B cell (primary cell): ENCODE measurements around the gene RCSD1. TPM values are rescaled to one million over a fixed set of nuclear protein-coding genes. Genes with fewer than 3 reads are reported as not detected.

Source experiments
- ATAC-seq: fragments of 200-7000 bp; cut with Tn5 transposase; one replicate; pipeline ENCODE4 v1.10.0; 2021; ENCODE audit warnings: low read depth, mild to moderate bottlenecking, moderate number of reproducible peaks, moderate library complexity
- CTCF ChIA-PET: fragments of 350-600 bp; sonication (Branson Sonifier 250); formaldehyde crosslinking; loops from one replicate; lab custom pipeline; 2021; ENCODE audit warnings: antibody characterized with exemption, inconsistent platforms; lab: Charles Lee
- POLR2A ChIA-PET: fragments of 350-600 bp; sonication (Branson Sonifier 250); formaldehyde crosslinking; loops from one replicate; lab custom pipeline; 2021; ENCODE audit warnings: antibody characterized with exemption; lab: Charles Lee
- DNase-seq: peaks from one replicate; pipeline ENCODE4 v3.0.0; 2013
- H2AFZ ChIP-seq: 2 replicates; pipeline ENCODE4 v1.6.1; 2012; ENCODE audit warnings: mild to moderate bottlenecking, low read depth, low read length; ENCODE audit not compliant: insufficient read depth, poor library complexity, severe bottlenecking
- H3K27ac ChIP-seq, 2 donors: 1 replicate in 1 of 2; 2 replicates in 1 of 2; pipeline ENCODE4 v1.5.1; 2012 to 2013; ENCODE audit warnings: low read length in 2 of 2, mild to moderate bottlenecking in 2 of 2, moderate library complexity in 1 of 2
- H3K27me3 ChIP-seq, 4 experiments: fragments of 200-600 bp in 1 of 4; sonication (generic) in 1 of 4; replicated peaks in 1 of 4; 1 replicate in 2 of 4; 2 replicates in 2 of 4; pipeline versions ENCODE4 v1.6.1 to v1.7.0; 2013 to 2016; ENCODE audit warnings: low read length in 3 of 4, mild to moderate bottlenecking in 2 of 4, mixed read lengths in 1 of 4, moderate library complexity in 1 of 4; ENCODE audit not compliant: insufficient read depth in 4 of 4, control insufficient read depth in 3 of 4; ENCODE audit errors: control extremely low read depth in 1 of 4
- H3K36me3 ChIP-seq, 2 experiments: replicated peaks in 1 of 2; 1 replicate in 1 of 2; 2 replicates in 1 of 2; pipeline versions ENCODE4 v1.6.1 to v1.7.1; 2013; ENCODE audit warnings: low read length in 1 of 2; ENCODE audit not compliant: insufficient read depth in 2 of 2, control insufficient read depth in 1 of 2; ENCODE audit errors: control extremely low read depth in 1 of 2, extremely low read depth in 1 of 2
- H3K4me1 ChIP-seq, 2 donors: fragments of 200-600 bp in 1 of 2; sonication (generic) in 1 of 2; 1 replicate in 1 of 2; 2 replicates in 1 of 2; pipeline versions ENCODE4 v1.5.1 to v1.6.1; 2013 to 2017; ENCODE audit warnings: low read length in 2 of 2; ENCODE audit not compliant: control insufficient read depth in 2 of 2, insufficient read depth in 2 of 2
- H3K4me2 ChIP-seq: replicated peaks from 2 replicates; pipeline ENCODE3; 2012; ENCODE audit warnings: mild to moderate bottlenecking, low read depth, low read length; ENCODE audit not compliant: poor library complexity, severe bottlenecking
- H3K4me3 ChIP-seq, 5 experiments: fragments of 200-600 bp in 1 of 5; sonication (generic) in 1 of 5; 1 replicate in 3 of 5; 2 replicates in 2 of 5; pipeline versions ENCODE4 v1.5.1 to v1.7.0; 2011 to 2016; ENCODE audit warnings: low read length in 4 of 5, mild to moderate bottlenecking in 4 of 5, low read depth in 2 of 5, control low read depth in 1 of 5, moderate library complexity in 1 of 5; ENCODE audit not compliant: insufficient read depth in 1 of 5; ENCODE audit errors: control extremely low read depth in 1 of 5, extremely low read depth in 1 of 5
- H3K79me2 ChIP-seq: fragments of 200-600 bp; sonication (generic); one replicate; pipeline ENCODE4 v1.6.0; 2016; ENCODE audit warnings: low read length; ENCODE audit not compliant: control insufficient read depth, insufficient read depth
- H3K9ac ChIP-seq: fragments of 200-600 bp; sonication (generic); 2 replicates; pipeline ENCODE4 v1.6.1; 2017; ENCODE audit warnings: mild to moderate bottlenecking, low read length, moderate library complexity
- H3K9me3 ChIP-seq, 3 donors: one replicate each; pipeline versions ENCODE4 v1.6.1 to v1.7.1; 2013; ENCODE audit warnings: low read length in 2 of 3; ENCODE audit not compliant: control insufficient read depth in 2 of 3, insufficient read depth in 1 of 3; ENCODE audit errors: control extremely low read depth in 1 of 3
- H4K20me1 ChIP-seq: 2 replicates; pipeline ENCODE4 v1.6.0; 2012; ENCODE audit warnings: mild to moderate bottlenecking, low read length; ENCODE audit not compliant: insufficient read depth, control insufficient read depth, poor library complexity, severe bottlenecking
- H3K27ac Mint-ChIP-seq: one replicate; pipeline ENCODE4 v1.8.0; 2021; ENCODE audit warnings: mixed read lengths
- H3K27me3 Mint-ChIP-seq: one replicate; pipeline ENCODE4 v1.8.0; 2021; ENCODE audit warnings: mixed read lengths
- H3K4me1 Mint-ChIP-seq: one replicate; pipeline ENCODE4 v1.8.0; 2021; ENCODE audit warnings: mixed read lengths
- H3K4me3 Mint-ChIP-seq: one replicate; pipeline ENCODE4 v1.8.0; 2021; ENCODE audit warnings: mixed read lengths
- H3K9me3 Mint-ChIP-seq: one replicate; pipeline ENCODE4 v1.8.0; 2022; ENCODE audit warnings: mixed read lengths; ENCODE audit not compliant: insufficient read depth
- CTCF ChIP-seq: fragments of 200-600 bp; IDR thresholded peaks from one replicate; pipeline ENCODE4 v1.8.0; 2022; ENCODE audit warnings: antibody characterized with exemption, mild to moderate bottlenecking
- EZH2 ChIP-seq: IDR thresholded peaks from 2 replicates; pipeline ENCODE4 v1.6.1; 2012; ENCODE audit warnings: borderline replicate concordance, low read depth, mild to moderate bottlenecking, moderate library complexity, low read length; ENCODE audit not compliant: insufficient read depth, poor library complexity, severe bottlenecking
- WGBS: methylation state at CpG from one replicate; pipeline ENCODE4 v1.1.5; 2013; ENCODE audit warnings: missing lambda C conversion rate; ENCODE audit not compliant: insufficient coverage; 5-methylcytosine and 5-hydroxymethylcytosine counted together
- intact Hi-C: fragments of 100-400 bp; cut with micrococcal nuclease; formaldehyde crosslinking; loops from one replicate; pipeline ENCODE4 v1.10.0; 2022
- polyA plus RNA-seq: library from polyadenylated mRNA; depleted of rRNA; stranded (reverse); fragments of >200 nt; gene quantifications from 2 replicates; pipeline ENCODE4 v1.2.3, GENCODE V29; 2012
- total RNA-seq, 2 donors: library from RNA; stranded (reverse); fragments of 120-200 nt in 1 of 2; gene quantifications; 1 replicate in 1 of 2; 2 replicates in 1 of 2; pipeline versions ENCODE4 v1.2.3 to v1.2.4, GENCODE V29; 2013 to 2022

The RCSD1 gene
- total and polyA plus RNA-seq, 2 donors (not counting 1 experiment from before 2014, with no cell fraction given) = 129 to 525 TPM

GRCh38 chr1:167617153-167618147 is 12.6 kb upstream of the RCSD1 start:
- Histone ChIP-seq H2AFZ (no peak overlapping the region), H3K36me3 (no peaks in the 10 kb centered on the region), H3K9ac (peak overlapping the region; percentile 62), H3K4me1 (peaks cover 87 to 92% of the 10 kb centered on the region in 2 donors), H3K9me3 (peaks cover 3 to 5% (median 3%) of the 10 kb centered on the region in 3 donors), H3K4me3 (peak overlapping the region; percentile 42 to 81 (median 58)), H3K79me2 (peaks cover 19% of the 10 kb centered on the region), H3K27me3 (no peaks in the 10 kb centered on the region), H4K20me1 (no peaks in the 10 kb centered on the region), H3K27ac (peak overlapping the region; percentile 89 to 97), H3K4me2 (peak overlapping the region; percentile 85)
- ChIA-PET CTCF (interaction anchor here (1.2 to 7.3 kb wide), 8 partner anchors 10 to 397 kb away, joined by 3 to 133 read pairs (median 20); partner anchors contain the start of gene RCSD1), POLR2A (interaction anchor here (0.6 to 7.6 kb wide), 14 partner anchors 9 to 98 kb away, joined by 3 to 289 read pairs (median 6); partner anchors contain the start of genes CREG1 and RCSD1)
- Mint-ChIP-seq H3K4me1 (peaks cover 86% of the 10 kb centered on the region), H3K27me3 (no peaks in the 10 kb centered on the region), H3K4me3 (peak overlapping the region; percentile 84), H3K9me3 (no peaks in the 10 kb centered on the region), H3K27ac (peak overlapping the region; percentile 92)
- intact Hi-C loops = loop anchor here (1.0 to 5.0 kb wide), 6 partner anchors 11 to 397 kb away; partner anchors contain the start of genes DCAF6, MPC2 and POU2F1
- ATAC-seq (peak; percentile 90), DNase-seq (peak; percentile 94)
- TF ChIP-seq EZH2 (no peak), CTCF (no peak)
- WGBS = 0% methylated on average over 2 of the region's 8 CpGs
